ENCODE measurements around the gene PRDM2. TPM values are rescaled to one million over a fixed set of nuclear protein-coding genes. Genes with fewer than 3 reads are reported as not detected.

PRDM2 gene
- total and polyA plus RNA-seq, 2 experiments from 2014 or later = 11.5 to 18.6 TPM

GRCh38 chr1:13707164-13707563 lies 7.2 kb downstream of the PRDM2 start:
- no peak for DNase-seq (ENCODE audit: low spot score)
- Histone ChIP-seq H3K4me3 (no peak overlapping the region), H3K79me2 (peaks cover 84% of the 10 kb centered on the region), H2AFZ (no peak overlapping the region), H3K9me3 (ENCODE audit: low read depth) (no peaks in the 10 kb centered on the region), H3K27ac (peak overlapping the region; percentile 86), H3K27me3 (no peaks in the 10 kb centered on the region), H3K36me3 (replicated peaks; ENCODE audit: insufficient read depth, low read depth) (no peaks in the 10 kb centered on the region), H4K20me1 (ENCODE audit: insufficient read depth, poor library complexity, severe bottlenecking) (no peaks in the 10 kb centered on the region), H3K4me1 (ENCODE audit: insufficient read depth) (peaks cover 8% of the 10 kb centered on the region), H3K9me2 (replicated peaks; ENCODE audit: insufficient read depth) (no peaks in the 10 kb centered on the region), H3K4me2 (no peak overlapping the region)
- TF ChIP-seq EZH2 (IDR thresholded peaks at IDR 0.05; ENCODE audit: borderline replicate concordance) (no peak), CTCF (IDR thresholded peaks at IDR 0.05; ENCODE audit: poor library complexity) (no peak), EZH2phosphoT487 (IDR thresholded peaks at IDR 0.05; ENCODE audit: low read depth, severe bottlenecking, unreplicated experiment) (no peak)
- 94% methylated on average over 3 of the region's 3 CpGs for WGBS (ENCODE audit: low lambda C conversion rate, missing lambda C conversion rate)

GRCh38 chr1:13708380-13708982 lies 8.5 kb downstream of the PRDM2 start:
- Histone ChIP-seq H2AFZ (no peak overlapping the region), H3K9me2 (replicated peaks; ENCODE audit: insufficient read depth) (no peaks in the 10 kb centered on the region), H3K9me3 (ENCODE audit: low read depth) (no peaks in the 10 kb centered on the region), H3K4me3 (no peak overlapping the region), H3K79me2 (peaks cover 76% of the 10 kb centered on the region), H3K27me3 (no peaks in the 10 kb centered on the region), H3K27ac (peak overlapping the region; percentile 86), H3K4me2 (peak overlapping the region; percentile 51), H4K20me1 (ENCODE audit: insufficient read depth, poor library complexity, severe bottlenecking) (no peaks in the 10 kb centered on the region), H3K36me3 (replicated peaks; ENCODE audit: insufficient read depth, low read depth) (no peaks in the 10 kb centered on the region), H3K4me1 (ENCODE audit: insufficient read depth) (peaks cover 8% of the 10 kb centered on the region)
- DNase-seq (ENCODE audit: low spot score) = peak; percentile 38
- TF ChIP-seq CTCF (IDR thresholded peaks at IDR 0.05; ENCODE audit: poor library complexity) (no peak), EZH2phosphoT487 (IDR thresholded peaks at IDR 0.05; ENCODE audit: low read depth, severe bottlenecking, unreplicated experiment) (no peak), EZH2 (IDR thresholded peaks at IDR 0.05; ENCODE audit: borderline replicate concordance) (no peak)
- WGBS (ENCODE audit: low lambda C conversion rate, missing lambda C conversion rate) = 75% methylated on average over 10 of the region's 10 CpGs

GRCh38 chr1:13710086-13710485 lies 10.1 kb downstream of the PRDM2 start:
- H2AFZ ChIP-seq = no peak overlapping the region
- no peak for TF ChIP-seq CTCF (IDR thresholded peaks at IDR 0.05; ENCODE audit: poor library complexity)
- TF ChIP-seq EZH2 (IDR thresholded peaks at IDR 0.05; ENCODE audit: borderline replicate concordance) = no peak
- TF ChIP-seq EZH2phosphoT487 (IDR thresholded peaks at IDR 0.05; ENCODE audit: low read depth, severe bottlenecking, unreplicated experiment) = no peak
- no peaks in the 10 kb centered on the region for H3K27me3 ChIP-seq
- no peak overlapping the region for H3K4me3 ChIP-seq
- H3K4me2 ChIP-seq = no peak overlapping the region
- H3K9me2 ChIP-seq (replicated peaks; ENCODE audit: insufficient read depth) = no peaks in the 10 kb centered on the region
- H3K36me3 ChIP-seq (replicated peaks; ENCODE audit: insufficient read depth, low read depth) = no peaks in the 10 kb centered on the region
- WGBS (ENCODE audit: low lambda C conversion rate, missing lambda C conversion rate) = 74% methylated on average over 2 of the region's 2 CpGs
- no peaks in the 10 kb centered on the region for H4K20me1 ChIP-seq (ENCODE audit: insufficient read depth, poor library complexity, severe bottlenecking)
- H3K9me3 ChIP-seq (ENCODE audit: low read depth) = no peaks in the 10 kb centered on the region
- DNase-seq (ENCODE audit: low spot score) = no peak
- H3K4me1 ChIP-seq (ENCODE audit: insufficient read depth) = peaks cover 8% of the 10 kb centered on the region
- peaks cover 62% of the 10 kb centered on the region for H3K79me2 ChIP-seq
- H3K27ac ChIP-seq = no peak overlapping the region
